ENCODE data around the gene KCNT1. TPM values are rescaled to one million over a fixed set of nuclear protein-coding genes. Genes with fewer than 3 reads are reported as not detected.

KCNT1 gene
- total RNA-seq, 1 experiment from 2014 or later, result not detected

Other genes starting within 250 kb of the KCNT1 start
- 40.1 and 41.0 TPM in 2 replicates for gene PPP1R26, start 222.4 kb upstream of the KCNT1 start, total RNA-seq (2014; rRNA removed; shearing (Covaris generic))
- gene MRPS2, start 201.5 kb upstream of the KCNT1 start, total RNA-seq (2014; rRNA removed; shearing (Covaris generic)), result 105 and 115 TPM in 2 replicates
- not detected in 2 replicates for gene LCN1, start 180.7 kb upstream of the KCNT1 start, total RNA-seq (2014; rRNA removed; shearing (Covaris generic))
- not detected in 2 replicates for gene OBP2A, start 156.1 kb upstream of the KCNT1 start, total RNA-seq (2014; rRNA removed; shearing (Covaris generic))
- not detected in 2 replicates for gene PAEP, start 140.4 kb upstream of the KCNT1 start, total RNA-seq (2014; rRNA removed; shearing (Covaris generic))
- not detected in 2 replicates for gene GLT6D1, start 62.6 kb upstream of the KCNT1 start, total RNA-seq (2014; rRNA removed; shearing (Covaris generic))
- not detected in 2 replicates for gene LCN9, start 38.9 kb upstream of the KCNT1 start, total RNA-seq (2014; rRNA removed; shearing (Covaris generic))
- gene SOHLH1, start 2.7 kb upstream of the KCNT1 start, total RNA-seq (2014; rRNA removed; shearing (Covaris generic)), result not detected in 2 replicates
- 28.5 and 29.7 TPM in 2 replicates for gene CAMSAP1, start 205.4 kb downstream of the KCNT1 start, total RNA-seq (2014; rRNA removed; shearing (Covaris generic))

All from HT-29 (cell line).